Brain microvascular endothelial cell (primary cell): Measurements from ENCODE around the gene CTBP2.

ENCODE experiments used
- DNase-seq: peaks from one replicate; pipeline ENCODE4 v3.0.0-alpha.2; 2020
- H3K27ac ChIP-seq: fragments of 250-450 bp; sonication (Bioruptor Pico); 2 replicates; pipeline ENCODE4 v1.5.1; 2020; ENCODE audit warnings: mild to moderate bottlenecking, moderate library complexity
- H3K27me3 ChIP-seq: fragments of 250-450 bp; sonication (Bioruptor Pico); replicated peaks from 2 replicates; pipeline ENCODE4 v1.5.1; 2020; ENCODE audit warnings: mild to moderate bottlenecking
- H3K36me3 ChIP-seq: fragments of 250-450 bp; sonication (Bioruptor Pico); replicated peaks from 2 replicates; pipeline ENCODE4 v1.5.1; 2020; ENCODE audit warnings: mild to moderate bottlenecking
- H3K4me3 ChIP-seq: 2 replicates; pipeline ENCODE4 v1.5.1; 2011; ENCODE audit warnings: low read depth, mild to moderate bottlenecking, control low read depth, low read length, moderate library complexity
- CTCF ChIP-seq: IDR thresholded peaks from 2 replicates; pipeline ENCODE4 v1.5.1; 2011; ENCODE audit warnings: low read depth, mild to moderate bottlenecking, moderate library complexity, low read length, control low read depth, inconsistent platforms; ENCODE audit errors: missing control alignments
- in situ Hi-C: cut with HindIII; loops from 2 replicates; pipeline ENCODE4 v1.10.0; 2017; ENCODE audit warnings: low sequenced_read_pairs, low pct_ligation_motif_present

CTBP2 gene

GRCh38 chr10:125048094-125048864 lies 112.1 kb downstream of the CTBP2 start:
- H3K4me3 ChIP-seq, result no peak overlapping the region
- peak; percentile 99 for TF ChIP-seq CTCF
- no peaks in the 10 kb centered on the region for H3K27me3 ChIP-seq
- DNase-seq, result peak; percentile 89
- in situ Hi-C loops, result no loop called here
- no peak overlapping the region for H3K27ac ChIP-seq
- no peaks in the 10 kb centered on the region for H3K36me3 ChIP-seq

GRCh38 chr10:125043841-125044658 lies 116.3 kb downstream of the CTBP2 start:
- in situ Hi-C loops, result no loop called here
- H3K36me3 ChIP-seq, result no peaks in the 10 kb centered on the region
- TF ChIP-seq CTCF, result no peak
- no peak for DNase-seq
- H3K27ac ChIP-seq, result no peak overlapping the region
- no peak overlapping the region for H3K4me3 ChIP-seq
- no peaks in the 10 kb centered on the region for H3K27me3 ChIP-seq

GRCh38 chr10:125041856-125042506 lies 118.4 kb downstream of the CTBP2 start:
- no peak for TF ChIP-seq CTCF
- in situ Hi-C loops, result no loop called here
- no peak overlapping the region for H3K4me3 ChIP-seq
- no peak overlapping the region for H3K27ac ChIP-seq
- no peak for DNase-seq
- no peaks in the 10 kb centered on the region for H3K36me3 ChIP-seq
- H3K27me3 ChIP-seq, result no peaks in the 10 kb centered on the region

GRCh38 chr10:125039354-125039769 lies 121.0 kb downstream of the CTBP2 start:
- no peak for DNase-seq
- Histone ChIP-seq H3K27ac (no peak overlapping the region), H3K4me3 (no peak overlapping the region), H3K36me3 (no peaks in the 10 kb centered on the region), H3K27me3 (no peaks in the 10 kb centered on the region)
- in situ Hi-C loops, result no loop called here
- no peak for TF ChIP-seq CTCF

GRCh38 chr10:125038637-125039036 lies 121.7 kb downstream of the CTBP2 start:
- no peaks in the 10 kb centered on the region for H3K27me3 ChIP-seq
- in situ Hi-C loops, result no loop called here
- TF ChIP-seq CTCF, result peak; percentile 42
- no peak for DNase-seq
- no peaks in the 10 kb centered on the region for H3K36me3 ChIP-seq
- H3K4me3 ChIP-seq, result no peak overlapping the region
- H3K27ac ChIP-seq, result no peak overlapping the region
